GM18868 (cell line): Measurements from ENCODE around the gene DRAP1.
A peak's percentile ranks its signal among the peaks of the same experiment; 100 is the strongest.

Experiments
- ATAC-seq: cut with Tn5 transposase; IDR thresholded peaks from one replicate; pipeline ENCODE4 v1.9.1; 2021; ENCODE audit warnings: mild to moderate bottlenecking, moderate library complexity; ENCODE audit not compliant: unreplicated experiment

Gene DRAP1

GRCh38 chr11:65919141-65919572 lies at the start of gene DRAP1:
DRAP1 (plus strand) TSS chr11:65919426; CDS start chr11:65919502, 76 bp downstream.
- ATAC-seq: peak; percentile 84

GRCh38 chr11:65869643-65870306 lies 49.5 kb upstream of the DRAP1 start:
- no peak for ATAC-seq

- no peak for ATAC-seq
Observed at GRCh38 chr11:65870307-65870658, 48.9 kb upstream of the DRAP1 start.

- ATAC-seq: no peak
Observed at GRCh38 chr11:65870706-65871681, 48.2 kb upstream of the DRAP1 start.

- no peak for ATAC-seq
Observed at GRCh38 chr11:65871811-65872548, 47.2 kb upstream of the DRAP1 start.

GRCh38 chr11:65872586-65873317 lies 46.5 kb upstream of the DRAP1 start, which contains the start of gene EFEMP2:
EFEMP2 (minus strand) TSS chr11:65872800; CDS start chr11:65872354, 446 bp downstream.
- ATAC-seq: no peak

GRCh38 chr11:65873318-65874156 lies 45.7 kb upstream of the DRAP1 start:
- peak; percentile 76 for ATAC-seq

GRCh38 chr11:65879617-65880016 lies 39.6 kb upstream of the DRAP1 start, which contains the start of gene CTSW:
CTSW (plus strand) TSS chr11:65879837; CDS start chr11:65879855, 18 bp downstream.
- ATAC-seq: no peak

GRCh38 chr11:65880027-65880426 lies 39.2 kb upstream of the DRAP1 start:
- no peak for ATAC-seq

GRCh38 chr11:65880844-65881421 lies 38.3 kb upstream of the DRAP1 start:
- ATAC-seq: no peak

- ATAC-seq: no peak
Observed at GRCh38 chr11:65882120-65883057, 36.8 kb upstream of the DRAP1 start.

- ATAC-seq: no peak
Observed at GRCh38 chr11:65883058-65883761, 36.0 kb upstream of the DRAP1 start.

- no peak for ATAC-seq
Observed at GRCh38 chr11:65883786-65884715, 35.2 kb upstream of the DRAP1 start.

- no peak for ATAC-seq
Observed at GRCh38 chr11:65884716-65885092, 34.5 kb upstream of the DRAP1 start.

GRCh38 chr11:65885231-65885630 lies 34.0 kb upstream of the DRAP1 start:
- ATAC-seq: no peak

GRCh38 chr11:65885808-65886536 lies 33.3 kb upstream of the DRAP1 start:
- ATAC-seq: no peak
